H9 (cell line): ENCODE results near the gene NMT1. TPM values are rescaled to one million over a fixed set of nuclear protein-coding genes. Genes with fewer than 3 reads are reported as not detected.
A peak's percentile ranks its signal among the peaks of the same experiment; 100 is the strongest.

Experiments used
- DNase-seq: peaks from one replicate; pipeline ENCODE4 v3.0.0-alpha.2; 2017
- H2AFZ ChIP-seq: one replicate; pipeline ENCODE4 v1.6.1; 2013; ENCODE audit warnings: mild to moderate bottlenecking, low read length, control low read depth, moderate library complexity
- H2AK5ac ChIP-seq: 2 replicates; pipeline ENCODE4 v1.6.1; 2013; ENCODE audit warnings: low read length, control low read depth, mixed read lengths; ENCODE audit not compliant: insufficient read length
- H2BK120ac ChIP-seq: one replicate; pipeline ENCODE4 v1.6.1; 2013; ENCODE audit warnings: low read depth, mild to moderate bottlenecking, low read length, control low read depth, inconsistent platforms; ENCODE audit not compliant: poor library complexity, severe bottlenecking
- H2BK12ac ChIP-seq: 2 replicates; pipeline ENCODE4 v1.6.1; 2013; ENCODE audit warnings: low read length, control low read depth, mixed read lengths, low read depth; ENCODE audit not compliant: insufficient read length
- H2BK15ac ChIP-seq: 2 replicates; pipeline ENCODE4 v1.6.1; 2013; ENCODE audit warnings: low read depth, low read length, control low read depth
- H2BK20ac ChIP-seq: one replicate; pipeline ENCODE4 v1.6.1; 2013; ENCODE audit warnings: low read depth, mild to moderate bottlenecking, low read length, control low read depth, inconsistent platforms; ENCODE audit not compliant: poor library complexity, severe bottlenecking
- H2BK5ac ChIP-seq: 2 replicates; pipeline ENCODE4 v1.6.1; 2013; ENCODE audit warnings: low read length, control low read depth, mixed read lengths; ENCODE audit not compliant: insufficient read length
- H3K14ac ChIP-seq: 2 replicates; pipeline ENCODE4 v1.6.1; 2013; ENCODE audit warnings: low read length, control low read depth; ENCODE audit not compliant: insufficient read depth
- H3K18ac ChIP-seq: 2 replicates; pipeline ENCODE4 v1.6.1; 2013; ENCODE audit warnings: low read depth, mild to moderate bottlenecking, mixed read lengths, low read length, control low read depth; ENCODE audit not compliant: insufficient read length
- H3K23ac ChIP-seq: 2 replicates; pipeline ENCODE4 v1.6.1; 2013; ENCODE audit warnings: low read length, control low read depth, mixed read lengths, low read depth; ENCODE audit not compliant: insufficient read length
- H3K23me2 ChIP-seq: 2 replicates; pipeline ENCODE4 v1.6.1; 2013; ENCODE audit warnings: low read depth, mild to moderate bottlenecking, mixed read lengths, low read length, control low read depth; ENCODE audit not compliant: insufficient read length, poor library complexity, severe bottlenecking
- H3K27ac ChIP-seq: 2 replicates; pipeline ENCODE4 v1.5.1; 2013; ENCODE audit warnings: low read length, control low read depth, mixed read lengths, low read depth; ENCODE audit not compliant: insufficient read length
- H3K27me3 ChIP-seq: 2 replicates; pipeline ENCODE4 v1.6.1; 2013; ENCODE audit warnings: low read length, control low read depth, inconsistent platforms; ENCODE audit not compliant: insufficient read depth
- H3K4ac ChIP-seq: 2 replicates; pipeline ENCODE4 v1.6.1; 2013; ENCODE audit warnings: low read depth, mild to moderate bottlenecking, control low read depth, inconsistent platforms, low read length, moderate library complexity
- H3K4me1 ChIP-seq: 2 replicates; pipeline ENCODE4 v1.6.1; 2013; ENCODE audit warnings: low read length, control low read depth, inconsistent platforms; ENCODE audit not compliant: insufficient read depth
- H3K4me2 ChIP-seq: 2 replicates; pipeline ENCODE4 v1.6.1; 2013; ENCODE audit warnings: low read length, control low read depth, mixed read lengths; ENCODE audit not compliant: insufficient read length, insufficient read depth
- H3K56ac ChIP-seq: 2 replicates; pipeline ENCODE4 v1.6.1; 2013; ENCODE audit warnings: low read depth, mild to moderate bottlenecking, mixed read lengths, low read length, control low read depth; ENCODE audit not compliant: insufficient read length
- H3K79me1 ChIP-seq: 2 replicates; pipeline ENCODE4 v1.6.1; 2013; ENCODE audit warnings: low read depth, mild to moderate bottlenecking, moderate library complexity, low read length, control low read depth, inconsistent platforms; ENCODE audit not compliant: insufficient read depth, poor library complexity, severe bottlenecking
- H3K79me2 ChIP-seq: 2 replicates; pipeline ENCODE4 v1.6.1; 2013; ENCODE audit warnings: low read length, control low read depth, inconsistent platforms; ENCODE audit not compliant: insufficient read depth
- H3K9ac ChIP-seq: 2 replicates; pipeline ENCODE4 v1.6.1; 2013; ENCODE audit warnings: low read length, control low read depth, mixed read lengths; ENCODE audit not compliant: insufficient read length; ENCODE audit errors: extremely low read depth
- H3K9me3 ChIP-seq: one replicate; pipeline ENCODE4 v1.6.1; 2013; ENCODE audit warnings: low read depth, low read length, inconsistent platforms; ENCODE audit not compliant: control insufficient read depth
- H3T11ph ChIP-seq: one replicate; pipeline ENCODE4 v1.6.1; 2013; ENCODE audit warnings: mild to moderate bottlenecking, low read length, control low read depth, inconsistent platforms
- H4K20me1 ChIP-seq: one replicate; pipeline ENCODE4 v1.6.1; 2013; ENCODE audit not compliant: control insufficient read depth, insufficient read length, insufficient read depth
- H4K5ac ChIP-seq: 2 replicates; pipeline ENCODE4 v1.6.1; 2013; ENCODE audit warnings: low read depth, mild to moderate bottlenecking, mixed read lengths, low read length, control low read depth; ENCODE audit not compliant: insufficient read length
- H4K8ac ChIP-seq: replicated peaks from 2 replicates; pipeline ENCODE4 v1.6.1; 2013; ENCODE audit warnings: low read length, control low read depth, mixed read lengths, low read depth; ENCODE audit not compliant: insufficient read length
- H4K91ac ChIP-seq: 2 replicates; pipeline ENCODE4 v1.6.1; 2013; ENCODE audit warnings: low read depth, mild to moderate bottlenecking, moderate library complexity, mixed read lengths, low read length, control low read depth; ENCODE audit not compliant: insufficient read length
- H3K27ac Mint-ChIP-seq, 3 experiments: 2 replicates in 2 of 3; 3 replicates in 1 of 3; pipeline ENCODE4 v1.8.0; 2020 to 2021; ENCODE audit warnings: mixed read lengths in 3 of 3, mild to moderate bottlenecking in 1 of 3, moderate library complexity in 1 of 3
- H3K27me3 Mint-ChIP-seq: 2 replicates; pipeline ENCODE4 v1.8.0; 2021; ENCODE audit warnings: low read depth, mild to moderate bottlenecking, moderate library complexity, mixed read lengths
- H3K36me3 Mint-ChIP-seq, 3 experiments: 2 replicates in 2 of 3; 3 replicates in 1 of 3; pipeline ENCODE4 v1.8.0; 2020 to 2021; ENCODE audit warnings: low read depth in 3 of 3, mixed read lengths in 3 of 3; ENCODE audit not compliant: insufficient read depth in 1 of 3
- H3K4me1 Mint-ChIP-seq, 2 experiments: 2 replicates each; pipeline ENCODE4 v1.8.0; 2020; ENCODE audit warnings: mixed read lengths in 2 of 2
- H3K4me3 Mint-ChIP-seq, 2 experiments: 2 replicates in 1 of 2; 3 replicates in 1 of 2; pipeline ENCODE4 v1.8.0; 2020 to 2021; ENCODE audit warnings: mild to moderate bottlenecking in 2 of 2, mixed read lengths in 2 of 2, moderate library complexity in 1 of 2
- H3K9me3 Mint-ChIP-seq, 2 experiments: 2 replicates in 1 of 2; 3 replicates in 1 of 2; pipeline ENCODE4 v1.8.0; 2020; ENCODE audit warnings: mild to moderate bottlenecking in 2 of 2, mixed read lengths in 2 of 2, moderate library complexity in 1 of 2
- CTCF ChIP-seq: fragments of 200-600 bp; sonication (generic); conservative IDR thresholded peaks from 3 replicates; pipeline ENCODE4 v1.8.0; 2021; ENCODE audit warnings: antibody characterized with exemption, mild to moderate bottlenecking
- WGBS: extraction: QIAGEN DNeasy Blood & Tissue Kit; methylation state at CpG from one replicate; pipeline ENCODE4 v1.1.7; 2013; ENCODE audit warnings: missing lambda C conversion rate, low lambda C conversion rate, mixed read lengths; ENCODE audit not compliant: insufficient read length; ENCODE audit errors: extremely low coverage; 5-methylcytosine and 5-hydroxymethylcytosine counted together
- total RNA-seq: library from RNA; stranded (reverse); gene quantifications from 2 replicates; pipeline ENCODE4 v1.2.1, GENCODE V29; 2021

NMT1 gene
- total RNA-seq, 1 experiment from 2014 or later = 150 TPM

GRCh38 chr17:45102856-45103255 lies 41.7 kb downstream of the NMT1 start:
- H3T11ph ChIP-seq = no peak overlapping the region
- no peak overlapping the region for H2BK5ac ChIP-seq
- no peak overlapping the region for H3K56ac ChIP-seq
- no CpG with 5 or more reads among the region's 9 CpGs for WGBS
- no peak for DNase-seq
- no peak overlapping the region for H3K23ac ChIP-seq
- no peak overlapping the region for H2BK15ac ChIP-seq
- H4K8ac ChIP-seq = no peak overlapping the region
- no peaks in the 10 kb centered on the region for H3K23me2 ChIP-seq
- H4K20me1 ChIP-seq = no peaks in the 10 kb centered on the region
- no peaks in the 10 kb centered on the region; the same call in 1 of the 2 replicates for H3K79me2 ChIP-seq
- no peaks in the 10 kb centered on the region for H3K27me3 ChIP-seq
- peak overlapping the region in 1 of 3 experiments; percentile 58; a peak in 1 of 7 replicates for H3K27ac Mint-ChIP-seq
- H2BK12ac ChIP-seq = no peak overlapping the region
- no peak overlapping the region for H3K27ac ChIP-seq
- peaks cover 0 to 7% of the 10 kb centered on the region in 2 experiments; a peak in 2 of 4 replicates for H3K4me1 Mint-ChIP-seq
- H2BK120ac ChIP-seq = no peak overlapping the region
- TF ChIP-seq CTCF = no peak
- H4K91ac ChIP-seq = no peak overlapping the region
- H3K4me2 ChIP-seq = no peak overlapping the region
- no peak overlapping the region for H3K4me3 Mint-ChIP-seq
- H3K14ac ChIP-seq = no peak overlapping the region
- no peak overlapping the region for H2BK20ac ChIP-seq
- no peak overlapping the region for H3K4ac ChIP-seq
- no peak overlapping the region for H4K5ac ChIP-seq
- H3K27me3 Mint-ChIP-seq = no peaks in the 10 kb centered on the region
- no peak overlapping the region for H2AK5ac ChIP-seq
- H3K18ac ChIP-seq = no peak overlapping the region
- no peaks in the 10 kb centered on the region for H3K9me3 Mint-ChIP-seq
- no peaks in the 10 kb centered on the region for H3K4me1 ChIP-seq
- H2AFZ ChIP-seq = no peak overlapping the region
- no peaks in the 10 kb centered on the region for H3K9me3 ChIP-seq
- H3K36me3 Mint-ChIP-seq = peaks cover 32 to 93% (median 81%) of the 10 kb centered on the region in 3 experiments; a peak in 6 of 7 replicates
- no peaks in the 10 kb centered on the region for H3K79me1 ChIP-seq
- H3K9ac ChIP-seq = no peak overlapping the region
